Activated T-cell treated with anti-CD3 and anti-CD28 coated beads, Interleukin-2, amount 50 U/mL, for 24 hours (primary cell): ENCODE results near the gene DGKI.

ENCODE experiments used
- DNase-seq: peaks from one replicate; pipeline ENCODE4 v3.0.0-alpha.2; 2020
- H3K27ac Mint-ChIP-seq: 2 replicates; pipeline ENCODE4 v1.8.0; 2020; ENCODE audit warnings: mild to moderate bottlenecking, mixed read lengths
- H3K27me3 Mint-ChIP-seq: 2 replicates; pipeline ENCODE4 v1.8.0; 2020; ENCODE audit warnings: mixed read lengths
- H3K36me3 Mint-ChIP-seq: 2 replicates; pipeline ENCODE4 v1.8.0; 2020; ENCODE audit warnings: low read depth, mixed read lengths
- H3K4me1 Mint-ChIP-seq: 2 replicates; pipeline ENCODE4 v1.8.0; 2020; ENCODE audit warnings: low read depth, mixed read lengths
- H3K4me3 Mint-ChIP-seq: 2 replicates; pipeline ENCODE4 v1.8.0; 2020; ENCODE audit warnings: mild to moderate bottlenecking, moderate library complexity, mixed read lengths
- H3K9me3 Mint-ChIP-seq: 2 replicates; pipeline ENCODE4 v1.8.0; 2020; ENCODE audit warnings: mixed read lengths

The DGKI gene

DNA sequence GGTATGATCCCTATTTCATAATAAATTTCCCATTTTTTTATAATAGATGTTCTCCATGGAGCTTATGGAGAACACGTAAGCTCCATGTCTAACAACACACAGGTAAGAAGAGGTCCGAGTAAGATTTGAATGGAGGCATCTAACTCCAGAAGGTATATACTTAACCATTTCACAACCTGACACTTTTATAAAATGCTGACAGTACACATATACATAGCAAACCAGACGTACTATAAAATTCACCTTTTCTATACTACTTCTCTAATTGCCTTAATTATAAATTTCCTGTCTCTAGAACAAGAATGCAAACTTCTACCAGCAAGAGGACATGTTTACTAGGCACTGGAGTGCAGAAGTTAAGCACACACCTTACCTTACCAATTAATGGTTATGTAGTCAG lies 151.3 kb downstream of the DGKI start:
- no peaks in the 10 kb centered on the region for H3K36me3 Mint-ChIP-seq
- H3K9me3 Mint-ChIP-seq = no peaks in the 10 kb centered on the region

DNA sequence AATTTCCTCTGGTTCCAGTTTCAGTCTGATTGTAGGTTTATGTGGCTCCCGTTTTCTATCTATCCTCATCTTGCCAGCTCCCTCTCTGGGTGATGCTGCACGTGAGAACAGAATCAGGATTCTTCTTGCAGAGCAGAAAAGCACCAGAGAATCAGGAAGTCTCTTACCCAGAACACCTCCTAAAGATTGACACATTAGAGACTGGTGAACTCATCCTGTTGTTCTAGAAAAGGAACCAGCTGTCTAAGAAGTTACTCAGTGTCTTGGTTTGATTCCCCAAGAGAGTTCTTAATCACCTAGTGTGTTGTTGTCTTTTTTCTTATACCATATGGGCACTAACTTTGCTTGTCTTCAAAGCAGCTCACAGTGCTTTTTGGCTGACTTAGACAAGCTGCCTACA lies 152.4 kb downstream of the DGKI start:
- Mint-ChIP-seq H3K36me3 (no peaks in the 10 kb centered on the region), H3K4me3 (no peak overlapping the region), H3K9me3 (no peaks in the 10 kb centered on the region), H3K27ac (no peak overlapping the region), H3K27me3 (peaks cover 25% of the 10 kb centered on the region), H3K4me1 (no peaks in the 10 kb centered on the region)
- DNase-seq = no peak

More for the DNA sequence above, 151.3 kb downstream of the DGKI start:
- Mint-ChIP-seq H3K4me1 (no peaks in the 10 kb centered on the region), H3K27ac (no peak overlapping the region), H3K4me3 (no peak overlapping the region), H3K27me3 (peaks cover 21% of the 10 kb centered on the region)
- no peak for DNase-seq

DNA sequence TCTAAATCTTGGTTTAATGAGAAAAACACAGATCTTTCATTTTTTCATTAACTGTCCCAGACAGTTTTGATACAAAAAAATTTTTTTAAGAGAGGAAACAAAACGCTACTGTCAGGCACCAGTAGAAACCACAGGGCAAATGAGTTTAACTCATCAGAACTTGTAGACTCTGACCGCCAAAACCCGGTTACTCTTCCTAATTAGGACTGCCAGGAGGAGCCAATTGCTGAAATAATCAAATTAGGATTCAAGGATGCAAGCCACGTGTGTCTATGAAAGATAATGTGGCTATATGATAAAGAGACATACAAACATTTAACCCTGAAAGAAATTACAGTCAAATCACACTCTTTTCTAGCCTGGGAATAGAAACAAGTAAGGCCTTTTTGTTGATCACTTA lies 154.4 kb downstream of the DGKI start:
- Mint-ChIP-seq H3K36me3 (no peaks in the 10 kb centered on the region), H3K9me3 (no peaks in the 10 kb centered on the region), H3K27ac (no peak overlapping the region), H3K4me3 (no peak overlapping the region), H3K27me3 (peaks cover 22% of the 10 kb centered on the region), H3K4me1 (no peaks in the 10 kb centered on the region)
- DNase-seq = no peak

DNA sequence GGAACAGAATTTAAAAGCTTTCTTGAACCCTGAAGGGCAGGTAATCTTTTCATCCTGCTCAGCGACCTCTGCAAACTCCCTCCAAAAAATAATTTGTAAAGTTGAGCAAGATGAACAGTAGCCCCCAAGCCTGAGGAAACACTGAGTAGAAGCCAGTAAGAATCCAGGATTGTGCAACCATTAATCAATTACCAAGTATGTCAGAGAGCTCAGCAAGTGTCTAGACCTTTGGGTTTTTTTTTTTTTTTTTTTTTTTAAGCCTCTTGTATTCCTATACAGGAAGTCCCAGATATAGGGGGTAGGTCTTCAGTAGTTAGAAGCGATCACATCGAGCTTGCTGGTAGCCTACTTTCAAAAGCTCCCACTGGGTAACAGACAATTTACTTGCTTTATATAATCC lies 155.2 kb downstream of the DGKI start:
- no peaks in the 10 kb centered on the region for H3K9me3 Mint-ChIP-seq
- no peak for DNase-seq
- no peak overlapping the region for H3K4me3 Mint-ChIP-seq
- H3K27ac Mint-ChIP-seq = no peak overlapping the region
- no peaks in the 10 kb centered on the region for H3K36me3 Mint-ChIP-seq
- peaks cover 17% of the 10 kb centered on the region for H3K27me3 Mint-ChIP-seq
- H3K4me1 Mint-ChIP-seq = no peaks in the 10 kb centered on the region

DNA sequence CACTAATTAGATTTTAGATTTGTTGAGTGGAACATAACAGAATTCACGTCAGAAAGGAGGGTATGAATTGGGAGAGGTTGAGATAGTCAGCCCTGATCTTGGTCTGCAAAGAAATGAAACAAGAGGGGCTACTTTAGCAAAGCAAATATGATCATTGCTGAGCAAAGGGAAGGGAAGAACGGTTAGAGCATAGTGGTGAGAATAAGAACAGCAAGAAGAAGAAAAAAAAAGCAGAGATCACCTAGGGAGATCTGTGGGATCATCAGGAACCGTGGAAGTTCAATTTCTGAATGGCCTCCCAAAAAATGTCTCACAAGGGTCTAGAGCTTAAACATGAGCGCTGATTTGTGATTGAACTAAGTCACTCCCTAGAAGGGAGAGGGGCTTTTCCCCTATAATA lies 156.1 kb downstream of the DGKI start:
- Mint-ChIP-seq H3K9me3 (no peaks in the 10 kb centered on the region), H3K27me3 (peaks cover 10% of the 10 kb centered on the region), H3K27ac (no peak overlapping the region), H3K4me1 (no peaks in the 10 kb centered on the region), H3K4me3 (no peak overlapping the region), H3K36me3 (no peaks in the 10 kb centered on the region)
- no peak for DNase-seq

DNA sequence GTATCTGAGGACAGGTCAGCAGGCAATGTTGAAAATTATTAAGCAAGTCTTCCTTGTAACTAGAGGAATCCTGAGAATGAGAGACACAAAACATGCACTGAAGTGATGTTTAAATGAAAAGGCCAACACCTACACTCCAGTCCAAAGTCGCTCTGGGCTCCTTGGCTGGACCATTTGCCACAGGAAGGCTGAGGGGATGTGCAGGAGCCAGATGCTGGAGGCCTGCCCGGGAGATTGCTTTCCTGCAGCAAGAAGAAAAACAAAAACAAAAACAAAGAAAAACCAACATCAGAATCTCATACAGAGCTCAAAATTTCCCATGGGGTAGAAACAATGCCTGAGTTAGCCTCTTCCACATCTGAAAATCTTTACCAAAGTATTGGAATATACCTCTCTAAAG lies 157.0 kb downstream of the DGKI start:
- Mint-ChIP-seq H3K27ac (no peak overlapping the region), H3K9me3 (no peaks in the 10 kb centered on the region), H3K4me1 (no peaks in the 10 kb centered on the region), H3K4me3 (no peak overlapping the region), H3K27me3 (peaks cover 17% of the 10 kb centered on the region), H3K36me3 (no peaks in the 10 kb centered on the region)
- no peak for DNase-seq

DNA sequence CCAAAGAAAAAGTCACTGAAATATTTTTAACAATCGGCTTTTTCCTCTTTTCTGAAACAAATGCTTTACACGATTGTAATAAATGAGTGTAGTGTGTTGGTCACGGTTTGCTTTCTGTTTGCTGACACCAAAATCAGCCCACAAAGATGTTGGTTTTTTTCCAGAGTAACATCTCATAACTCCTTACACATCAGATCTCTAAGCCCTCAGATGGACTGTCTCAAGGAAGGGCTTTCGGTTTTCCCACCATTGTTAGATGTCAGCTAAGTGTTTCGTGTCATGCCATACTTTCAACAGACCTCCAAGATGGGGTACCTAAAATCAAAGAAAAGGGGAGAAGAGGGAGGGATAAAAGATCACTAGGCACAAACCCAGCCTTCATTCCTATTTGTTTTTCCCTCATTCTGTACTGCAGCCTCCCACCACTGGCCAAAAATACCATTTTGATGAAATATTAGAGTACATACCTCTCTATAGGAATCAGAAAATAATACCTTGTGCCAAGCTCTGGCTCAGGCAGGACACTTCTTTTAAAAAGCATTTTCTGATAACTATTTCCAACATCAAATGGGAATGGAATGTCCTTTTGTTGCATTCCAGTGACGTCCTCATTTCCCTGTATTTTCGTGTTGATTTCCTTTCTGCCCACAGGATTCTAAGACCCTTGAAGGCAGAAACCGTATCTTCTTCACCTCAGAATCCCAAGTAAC lies 159.1 kb downstream of the DGKI start:
- no peaks in the 10 kb centered on the region for H3K4me1 Mint-ChIP-seq
- H3K27ac Mint-ChIP-seq = no peak overlapping the region
- H3K4me3 Mint-ChIP-seq = no peak overlapping the region
- H3K36me3 Mint-ChIP-seq = no peaks in the 10 kb centered on the region
- peaks cover 25% of the 10 kb centered on the region for H3K27me3 Mint-ChIP-seq
- H3K9me3 Mint-ChIP-seq = no peaks in the 10 kb centered on the region
- DNase-seq = no peak

DNA sequence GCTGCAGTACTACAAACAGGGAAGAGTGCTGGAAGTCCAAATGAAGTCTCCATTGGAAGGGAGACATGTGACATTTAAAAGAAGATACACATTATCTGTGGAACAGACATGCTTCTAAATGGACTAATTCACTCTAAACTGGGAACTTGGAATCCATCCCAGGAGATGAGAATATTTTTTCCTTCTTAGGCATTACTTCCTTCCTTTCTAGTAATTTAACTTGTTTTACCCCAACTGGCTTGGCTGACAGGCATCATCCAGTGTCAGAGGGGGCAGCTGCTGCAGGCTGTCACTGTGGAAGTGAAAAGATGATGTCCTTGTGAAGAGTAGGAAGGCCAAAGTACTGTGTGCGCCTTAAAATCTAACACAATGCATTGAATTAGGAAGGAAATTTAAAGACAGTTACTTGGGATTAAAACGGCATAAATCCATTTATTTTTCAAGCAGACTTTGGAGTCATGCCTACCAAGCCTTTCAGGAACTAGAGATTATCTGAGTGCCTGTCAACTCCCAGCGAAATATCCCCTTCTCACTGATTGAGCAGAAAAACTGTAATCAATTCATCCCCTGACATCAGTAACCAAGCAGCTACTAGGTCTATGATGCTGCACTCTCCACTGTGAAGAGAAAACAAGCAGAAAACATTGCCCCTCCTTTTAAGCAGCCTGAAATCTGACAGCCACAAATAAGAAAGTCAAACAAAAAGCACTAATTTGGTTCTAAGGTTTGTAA lies 161.2 kb downstream of the DGKI start:
- Mint-ChIP-seq H3K36me3 (no peaks in the 10 kb centered on the region), H3K27ac (no peak overlapping the region), H3K4me1 (no peaks in the 10 kb centered on the region), H3K4me3 (no peak overlapping the region), H3K9me3 (no peaks in the 10 kb centered on the region), H3K27me3 (peaks cover 25% of the 10 kb centered on the region)
- DNase-seq = no peak

DNA sequence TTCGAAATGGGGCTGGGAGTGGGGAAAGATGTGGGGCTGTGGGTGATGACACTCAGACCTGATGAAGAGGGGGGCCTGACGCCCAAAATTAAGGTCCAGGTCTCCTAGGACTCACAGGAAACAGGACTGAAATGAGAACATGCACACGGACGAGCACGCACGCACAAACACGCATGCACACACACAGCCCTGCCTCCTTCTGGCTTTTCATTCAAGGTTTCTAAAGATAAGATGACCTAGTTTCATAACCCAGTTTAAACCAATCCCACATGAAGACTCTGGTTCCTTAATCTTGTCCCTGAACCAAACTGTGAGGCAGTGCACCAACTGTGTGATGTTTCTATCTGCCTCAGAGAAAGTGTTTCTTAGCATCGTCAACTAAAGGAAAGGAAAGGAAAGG lies 162.0 kb downstream of the DGKI start:
- Mint-ChIP-seq H3K9me3 (no peaks in the 10 kb centered on the region), H3K27ac (no peak overlapping the region), H3K4me1 (no peaks in the 10 kb centered on the region), H3K36me3 (no peaks in the 10 kb centered on the region), H3K27me3 (peaks cover 25% of the 10 kb centered on the region), H3K4me3 (no peak overlapping the region)
- no peak for DNase-seq

DNA sequence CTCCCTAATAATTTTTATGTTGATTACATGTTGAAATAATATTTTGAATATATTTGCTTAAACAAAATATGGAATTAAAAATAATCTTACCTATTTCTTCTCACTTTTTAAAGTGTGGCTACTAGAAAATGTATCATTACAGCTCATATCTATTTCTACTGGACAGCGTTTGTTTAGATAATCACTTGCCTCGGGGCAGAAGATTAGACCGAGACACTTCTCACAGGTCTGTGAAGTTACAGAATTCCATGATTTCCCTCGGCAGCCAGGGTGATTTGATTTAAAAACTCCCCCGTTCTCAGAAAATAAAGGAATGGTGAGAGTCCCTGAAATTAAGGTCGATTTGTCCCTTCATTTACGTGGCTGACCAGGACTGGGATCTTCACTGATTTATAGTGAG lies 162.5 kb downstream of the DGKI start:
- no peak for DNase-seq
- H3K4me1 Mint-ChIP-seq = no peaks in the 10 kb centered on the region
- no peak overlapping the region for H3K4me3 Mint-ChIP-seq
- H3K27me3 Mint-ChIP-seq = peaks cover 20% of the 10 kb centered on the region
- no peak overlapping the region for H3K27ac Mint-ChIP-seq
- H3K9me3 Mint-ChIP-seq = no peaks in the 10 kb centered on the region
- H3K36me3 Mint-ChIP-seq = no peaks in the 10 kb centered on the region

DNA sequence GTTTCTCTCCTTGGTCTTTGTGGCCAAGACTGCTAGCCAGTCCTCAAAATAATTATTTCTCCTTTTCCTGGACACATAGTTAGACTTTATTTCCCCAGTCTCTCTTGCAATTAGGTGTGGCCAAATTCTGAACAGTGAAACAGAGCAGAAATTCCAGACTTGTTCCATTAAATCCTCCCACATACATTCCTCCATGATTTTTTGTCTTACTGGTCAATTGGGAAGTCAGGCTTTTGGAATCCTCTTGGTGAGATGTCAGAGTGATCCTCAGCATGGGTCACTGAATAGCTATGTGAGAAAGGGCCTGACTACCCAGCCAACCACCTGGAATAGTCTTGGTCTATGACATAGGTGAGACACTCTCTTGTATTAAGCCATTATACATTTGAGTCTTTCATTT lies 164.2 kb downstream of the DGKI start:
- H3K4me1 Mint-ChIP-seq = no peaks in the 10 kb centered on the region
- no peaks in the 10 kb centered on the region for H3K9me3 Mint-ChIP-seq
- no peaks in the 10 kb centered on the region for H3K36me3 Mint-ChIP-seq
- peaks cover 18% of the 10 kb centered on the region for H3K27me3 Mint-ChIP-seq
- H3K4me3 Mint-ChIP-seq = no peak overlapping the region
- H3K27ac Mint-ChIP-seq = no peak overlapping the region
- no peak for DNase-seq

DNA sequence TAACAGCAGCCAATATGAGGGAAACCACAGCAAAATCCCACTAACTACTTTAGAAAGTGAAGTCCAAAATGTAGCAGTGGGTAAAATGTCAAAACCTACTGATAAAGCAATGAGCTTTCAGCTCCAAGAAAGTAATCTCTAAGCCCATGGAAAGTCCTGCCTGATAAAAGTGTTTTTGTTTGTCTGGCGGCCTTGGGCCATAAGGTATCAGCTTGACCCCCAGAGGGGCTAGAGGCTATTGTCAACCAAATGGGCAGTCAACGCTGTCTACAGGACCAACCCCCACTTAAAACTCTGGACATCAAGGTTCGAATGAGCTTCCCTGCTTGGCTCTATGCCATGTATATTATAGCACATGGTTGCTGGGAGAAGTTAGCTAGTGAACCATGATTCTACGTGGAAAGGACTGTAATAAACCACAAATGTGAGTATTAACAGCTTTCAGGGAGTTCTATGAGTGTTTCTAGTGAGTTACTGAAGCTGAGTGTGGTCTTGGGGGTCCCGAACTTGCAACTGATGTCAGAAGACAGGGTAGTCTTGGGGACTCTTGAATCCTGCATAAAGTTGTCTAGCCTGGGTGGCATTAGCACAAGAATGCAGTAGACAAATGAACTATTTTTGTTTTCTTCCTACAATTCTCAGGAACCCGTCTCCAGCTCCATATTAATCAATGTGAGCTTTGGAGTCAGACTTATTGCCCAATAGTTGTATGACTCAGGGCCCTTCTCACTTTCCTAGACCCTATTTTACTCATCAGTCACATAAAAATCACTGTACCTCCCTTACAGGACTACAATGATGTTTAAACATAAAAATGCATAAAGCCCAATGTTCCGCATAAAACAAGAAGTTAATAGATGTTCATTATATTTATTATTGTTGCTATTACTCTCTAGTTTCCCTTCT lies 164.9 kb downstream of the DGKI start:
- no peak overlapping the region for H3K4me3 Mint-ChIP-seq
- H3K36me3 Mint-ChIP-seq = no peaks in the 10 kb centered on the region
- no peak for DNase-seq

DNA sequence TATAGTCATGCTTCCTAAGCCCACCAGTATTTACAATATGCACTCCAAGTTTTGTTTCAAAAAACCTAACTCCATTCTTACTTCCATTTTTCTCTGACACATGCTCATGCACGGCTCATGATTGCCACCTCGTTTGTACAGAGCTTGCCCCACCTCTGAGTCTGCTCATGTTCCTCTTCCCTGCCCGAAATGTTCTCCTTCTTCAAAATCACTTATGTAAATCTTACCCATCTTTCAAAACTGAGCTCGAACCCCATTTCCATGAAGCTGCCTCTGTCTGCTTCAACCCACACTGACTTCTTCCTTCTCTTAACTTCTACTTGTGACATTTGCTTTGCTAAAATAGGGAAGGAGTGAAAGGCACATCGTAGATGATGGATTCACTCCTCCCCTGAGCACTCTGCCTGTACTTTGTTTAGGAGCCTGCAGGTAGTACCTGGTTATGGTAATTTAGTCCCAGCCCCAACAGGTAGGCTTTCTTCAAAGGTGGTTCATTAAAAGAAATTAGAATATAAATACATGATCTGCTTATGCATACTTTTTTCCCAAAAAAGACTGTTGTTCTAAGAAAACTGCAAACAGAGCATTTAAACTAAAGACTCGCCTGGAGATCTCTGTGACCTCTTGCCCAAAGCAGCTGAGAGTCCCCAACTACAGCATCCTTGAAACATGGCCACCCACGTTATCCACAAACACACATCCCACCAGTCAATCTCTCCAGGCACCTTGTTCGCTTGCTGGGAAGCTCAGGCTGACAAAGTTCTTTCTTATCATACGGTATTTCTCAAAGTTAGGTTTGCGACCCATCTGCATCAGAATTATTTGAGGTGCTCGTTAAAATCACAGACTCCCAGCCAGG lies 172.0 kb downstream of the DGKI start:
- Mint-ChIP-seq H3K36me3 (no peaks in the 10 kb centered on the region), H3K27me3 (peaks cover 28% of the 10 kb centered on the region), H3K4me3 (no peak overlapping the region), H3K27ac (no peak overlapping the region), H3K4me1 (no peaks in the 10 kb centered on the region), H3K9me3 (no peaks in the 10 kb centered on the region)
- no peak for DNase-seq

More for the DNA sequence above, 164.9 kb downstream of the DGKI start:
- H3K27ac Mint-ChIP-seq = no peak overlapping the region
- no peaks in the 10 kb centered on the region for H3K4me1 Mint-ChIP-seq
- H3K27me3 Mint-ChIP-seq = peaks cover 17% of the 10 kb centered on the region
- H3K9me3 Mint-ChIP-seq = no peaks in the 10 kb centered on the region

DNA sequence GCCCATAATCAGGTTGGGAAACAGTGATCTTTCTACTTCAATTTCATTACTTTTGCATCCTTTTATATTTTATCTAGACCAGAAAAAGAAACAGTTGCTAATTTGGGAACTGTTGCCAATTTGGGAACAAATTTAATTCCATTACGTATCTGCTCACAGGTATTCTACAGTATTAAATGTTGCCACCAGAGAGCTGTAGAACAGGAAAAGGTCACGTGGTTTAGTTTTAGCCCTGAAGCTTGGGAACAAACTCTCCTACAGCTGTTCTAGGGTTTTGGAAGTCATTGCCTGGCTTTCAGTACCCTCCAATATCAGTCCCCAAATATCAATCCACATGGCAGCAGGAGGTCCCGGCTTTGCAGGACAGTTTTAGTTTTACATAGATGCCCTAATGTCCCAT lies 172.7 kb downstream of the DGKI start:
- Mint-ChIP-seq H3K27ac (no peak overlapping the region), H3K4me1 (no peaks in the 10 kb centered on the region), H3K4me3 (no peak overlapping the region), H3K9me3 (no peaks in the 10 kb centered on the region), H3K27me3 (peaks cover 28% of the 10 kb centered on the region), H3K36me3 (no peaks in the 10 kb centered on the region)
- no peak for DNase-seq
